ENCODE data around the gene IL1RN. TPM values are rescaled to one million over a fixed set of nuclear protein-coding genes. Genes with fewer than 3 reads are reported as not detected.

IL1RN gene
- not detected for polyA plus RNA-seq (2013, experiment 1 of 2)
- polyA plus RNA-seq (2013, experiment 2 of 2), result not detected

DNA sequence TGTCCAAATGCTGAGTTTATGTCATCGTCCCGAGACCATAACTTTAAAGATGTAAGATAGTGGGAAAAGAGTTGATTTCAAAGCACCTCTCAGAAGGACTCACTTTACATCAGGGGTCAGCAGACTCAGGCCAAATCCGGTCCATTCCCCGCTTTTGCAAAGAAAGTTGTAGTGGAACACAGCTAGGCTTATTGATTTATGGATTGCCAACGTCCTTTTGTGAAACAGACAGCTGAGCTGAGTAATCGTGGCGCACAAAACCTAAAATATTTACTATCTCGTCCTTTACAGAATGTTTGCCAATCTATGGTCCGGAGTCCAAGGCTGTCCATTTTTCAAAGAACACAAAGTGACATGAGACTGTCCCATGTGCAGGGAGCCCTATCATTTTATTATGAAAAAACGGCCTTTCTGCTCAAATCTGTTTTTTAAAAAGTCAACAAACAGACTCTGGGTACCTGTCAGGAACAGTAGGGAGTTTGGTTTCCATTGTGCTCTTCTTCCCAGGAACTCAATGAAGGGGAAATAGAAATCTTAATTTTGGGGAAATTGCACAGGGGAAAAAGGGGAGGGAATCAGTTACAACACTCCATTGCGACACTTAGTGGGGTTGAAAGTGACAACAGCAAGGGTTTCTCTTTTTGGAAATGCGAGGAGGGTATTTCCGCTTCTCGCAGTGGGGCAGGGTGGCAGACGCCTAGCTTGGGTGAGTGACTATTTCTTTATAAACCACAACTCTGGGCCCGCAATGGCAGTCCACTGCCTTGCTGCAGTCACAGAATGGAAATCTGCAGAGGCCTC is at the start of gene IL1RN:
Gene IL1RN (plus strand): TSS at position 754 of the 801 bp plus-strand sequence. CDS start 27 bp downstream, at position 781.
- Histone ChIP-seq H3K27me3 (ENCODE audit: control insufficient read depth in 1 of 2, insufficient read depth in 1 of 2, low read length in 2 of 2) (peaks cover 0 to 56% of the 10 kb centered on the region in 2 experiments), H3K79me1 (replicated peaks; ENCODE audit: low read length, poor library complexity, severe bottlenecking) (no peaks in the 10 kb centered on the region), H2BK5ac (ENCODE audit: low read depth, low read length, poor library complexity, severe bottlenecking) (no peak within 1 kb of the TSS), H3K14ac (ENCODE audit: low read length in 2 of 2) (no peak within 1 kb of the TSS), H2BK12ac (ENCODE audit: low read length in 2 of 2) (no peak within 1 kb of the TSS), H3K9ac (ENCODE audit: low read length) (no peak within 1 kb of the TSS), H2BK15ac (ENCODE audit: low read depth, poor library complexity, severe bottlenecking) (no peak within 1 kb of the TSS), H3K4me3 (ENCODE audit: insufficient read depth in 1 of 2, low read depth in 1 of 2, low read length in 2 of 2) (no peak within 1 kb of the TSS), H4K91ac (ENCODE audit: low read length) (no peak within 1 kb of the TSS), H2AFZ (ENCODE audit: low read depth, low read length) (no peak within 1 kb of the TSS), H3K4me2 (ENCODE audit: low read length, poor library complexity, severe bottlenecking) (no peak within 1 kb of the TSS), H3K36me3 (ENCODE audit: control insufficient read depth in 1 of 2, insufficient read depth in 2 of 2, low read depth in 1 of 2, low read length in 2 of 2) (peaks cover 0 to 14% of the 10 kb centered on the region in 2 experiments), H3K23ac (ENCODE audit: low read length in 2 of 2) (no peak within 1 kb of the TSS), H2BK120ac (ENCODE audit: low read depth, low read length) (no peak within 1 kb of the TSS), H4K8ac (ENCODE audit: low read length) (no peak within 1 kb of the TSS), H3K4ac (ENCODE audit: low read depth in 1 of 2, low read length in 2 of 2) (no peak within 1 kb of the TSS), H3K9me3 (ENCODE audit: control insufficient read depth, low read length) (no peaks in the 10 kb centered on the region), H3K4me1 (ENCODE audit: control insufficient read depth, insufficient read depth, low read depth, low read length) (no peaks in the 10 kb centered on the region), H2AK5ac (ENCODE audit: low read length, severe bottlenecking) (no peak within 1 kb of the TSS), H3K27ac (ENCODE audit: low read length, poor library complexity, severe bottlenecking) (no peak within 1 kb of the TSS), H3K18ac (ENCODE audit: low read depth in 1 of 2, low read length in 2 of 2) (no peak within 1 kb of the TSS)
- 87% methylated on average over 15 of the region's 16 CpGs for WGBS
- no peak for DNase-seq

- no peak for DNase-seq
- Histone ChIP-seq H3K9ac (ENCODE audit: low read length) (peak overlapping the region; percentile 42), H3K4me1 (ENCODE audit: control insufficient read depth, insufficient read depth, low read depth, low read length) (peaks cover 2% of the 10 kb centered on the region), H3K79me1 (replicated peaks; ENCODE audit: low read length, poor library complexity, severe bottlenecking) (no peaks in the 10 kb centered on the region), H2AK5ac (ENCODE audit: low read length, severe bottlenecking) (no peak overlapping the region), H3K4me3 (ENCODE audit: insufficient read depth in 1 of 2, low read depth in 1 of 2, low read length in 2 of 2) (no peak overlapping the region), H3K4me2 (ENCODE audit: low read length, poor library complexity, severe bottlenecking) (no peak overlapping the region), H2AFZ (ENCODE audit: low read depth, low read length) (no peak overlapping the region), H3K9me3 (ENCODE audit: control insufficient read depth, low read length) (no peaks in the 10 kb centered on the region), H4K91ac (ENCODE audit: low read length) (no peak overlapping the region), H3K14ac (ENCODE audit: low read length in 2 of 2) (no peak overlapping the region), H3K4ac (ENCODE audit: low read depth in 1 of 2, low read length in 2 of 2) (no peak overlapping the region), H2BK15ac (ENCODE audit: low read depth, poor library complexity, severe bottlenecking) (no peak overlapping the region), H2BK120ac (ENCODE audit: low read depth, low read length) (no peak overlapping the region), H3K27me3 (ENCODE audit: control insufficient read depth in 1 of 2, insufficient read depth in 1 of 2, low read length in 2 of 2) (peaks cover 31 to 70% of the 10 kb centered on the region in 2 experiments), H4K8ac (ENCODE audit: low read length) (no peak overlapping the region), H2BK12ac (ENCODE audit: low read length in 2 of 2) (no peak overlapping the region), H3K36me3 (ENCODE audit: control insufficient read depth in 1 of 2, insufficient read depth in 2 of 2, low read depth in 1 of 2, low read length in 2 of 2) (no peaks in the 10 kb centered on the region), H3K23ac (ENCODE audit: low read length in 2 of 2) (no peak overlapping the region), H3K18ac (ENCODE audit: low read depth in 1 of 2, low read length in 2 of 2) (no peak overlapping the region), H2BK5ac (ENCODE audit: low read depth, low read length, poor library complexity, severe bottlenecking) (no peak overlapping the region), H3K27ac (ENCODE audit: low read length, poor library complexity, severe bottlenecking) (no peak overlapping the region)
- 39% methylated on average over 1 of the region's 1 CpG for WGBS
Observed at GRCh38 chr2:113077921-113078320, 49.5 kb upstream of the IL1RN start.

- Histone ChIP-seq H3K18ac (ENCODE audit: low read depth in 1 of 2, low read length in 2 of 2) (no peak overlapping the region), H2BK12ac (ENCODE audit: low read length in 2 of 2) (no peak overlapping the region), H3K14ac (ENCODE audit: low read length in 2 of 2) (no peak overlapping the region), H3K27ac (ENCODE audit: low read length, poor library complexity, severe bottlenecking) (no peak overlapping the region), H3K4me1 (ENCODE audit: control insufficient read depth, insufficient read depth, low read depth, low read length) (peaks cover 2% of the 10 kb centered on the region), H2AFZ (ENCODE audit: low read depth, low read length) (no peak overlapping the region), H3K9me3 (ENCODE audit: control insufficient read depth, low read length) (no peaks in the 10 kb centered on the region), H3K4ac (ENCODE audit: low read depth in 1 of 2, low read length in 2 of 2) (no peak overlapping the region), H3K79me1 (replicated peaks; ENCODE audit: low read length, poor library complexity, severe bottlenecking) (no peaks in the 10 kb centered on the region), H3K27me3 (ENCODE audit: control insufficient read depth in 1 of 2, insufficient read depth in 1 of 2, low read length in 2 of 2) (peaks cover 28 to 74% of the 10 kb centered on the region in 2 experiments), H2BK120ac (ENCODE audit: low read depth, low read length) (no peak overlapping the region), H3K4me3 (ENCODE audit: insufficient read depth in 1 of 2, low read depth in 1 of 2, low read length in 2 of 2) (no peak overlapping the region), H2BK5ac (ENCODE audit: low read depth, low read length, poor library complexity, severe bottlenecking) (no peak overlapping the region), H3K9ac (ENCODE audit: low read length) (peak overlapping the region; percentile 42), H2BK15ac (ENCODE audit: low read depth, poor library complexity, severe bottlenecking) (no peak overlapping the region), H4K8ac (ENCODE audit: low read length) (no peak overlapping the region), H3K23ac (ENCODE audit: low read length in 2 of 2) (no peak overlapping the region), H2AK5ac (ENCODE audit: low read length, severe bottlenecking) (no peak overlapping the region), H3K36me3 (ENCODE audit: control insufficient read depth in 1 of 2, insufficient read depth in 2 of 2, low read depth in 1 of 2, low read length in 2 of 2) (no peaks in the 10 kb centered on the region), H3K4me2 (ENCODE audit: low read length, poor library complexity, severe bottlenecking) (no peak overlapping the region), H4K91ac (ENCODE audit: low read length) (no peak overlapping the region)
- no peak for DNase-seq
- 74% methylated on average over 6 of the region's 6 CpGs for WGBS
Observed at GRCh38 chr2:113078350-113078839, 49.0 kb upstream of the IL1RN start.

DNA sequence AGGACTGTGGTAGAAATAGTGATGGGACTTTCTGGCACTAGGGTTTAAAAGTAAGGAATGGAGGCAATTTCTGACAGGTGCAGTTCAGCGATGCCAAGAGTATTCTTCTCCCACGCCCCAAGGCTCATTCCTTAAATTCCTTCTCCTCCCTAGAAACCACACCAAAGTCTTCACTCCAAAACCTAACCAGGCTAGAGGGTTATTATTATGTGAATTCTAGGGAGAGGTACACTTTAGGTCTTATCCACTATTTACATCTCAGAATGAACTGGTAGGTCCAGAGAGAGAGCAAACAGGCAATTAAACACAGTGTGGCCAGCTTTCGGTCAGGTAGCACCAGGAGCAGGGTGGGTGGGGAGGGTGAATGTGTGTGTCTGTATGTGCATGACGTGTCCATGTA is 48.3 kb upstream of the IL1RN start:
- Histone ChIP-seq H3K27ac (ENCODE audit: low read length, poor library complexity, severe bottlenecking) (no peak overlapping the region), H3K14ac (ENCODE audit: low read length in 2 of 2) (no peak overlapping the region), H3K4me3 (ENCODE audit: insufficient read depth in 1 of 2, low read depth in 1 of 2, low read length in 2 of 2) (no peak overlapping the region), H2BK120ac (ENCODE audit: low read depth, low read length) (no peak overlapping the region), H4K8ac (ENCODE audit: low read length) (no peak overlapping the region), H2BK5ac (ENCODE audit: low read depth, low read length, poor library complexity, severe bottlenecking) (no peak overlapping the region), H3K23ac (ENCODE audit: low read length in 2 of 2) (no peak overlapping the region), H2BK15ac (ENCODE audit: low read depth, poor library complexity, severe bottlenecking) (no peak overlapping the region), H3K4me1 (ENCODE audit: control insufficient read depth, insufficient read depth, low read depth, low read length) (peaks cover 2% of the 10 kb centered on the region), H2AK5ac (ENCODE audit: low read length, severe bottlenecking) (no peak overlapping the region), H3K4ac (ENCODE audit: low read depth in 1 of 2, low read length in 2 of 2) (no peak overlapping the region), H3K36me3 (ENCODE audit: control insufficient read depth in 1 of 2, insufficient read depth in 2 of 2, low read depth in 1 of 2, low read length in 2 of 2) (no peaks in the 10 kb centered on the region), H3K18ac (ENCODE audit: low read depth in 1 of 2, low read length in 2 of 2) (no peak overlapping the region), H2AFZ (ENCODE audit: low read depth, low read length) (no peak overlapping the region), H3K4me2 (ENCODE audit: low read length, poor library complexity, severe bottlenecking) (no peak overlapping the region), H4K91ac (ENCODE audit: low read length) (no peak overlapping the region), H3K9me3 (ENCODE audit: control insufficient read depth, low read length) (no peaks in the 10 kb centered on the region), H3K9ac (ENCODE audit: low read length) (peak overlapping the region; percentile 18), H3K79me1 (replicated peaks; ENCODE audit: low read length, poor library complexity, severe bottlenecking) (no peaks in the 10 kb centered on the region), H3K27me3 (ENCODE audit: control insufficient read depth in 1 of 2, insufficient read depth in 1 of 2, low read length in 2 of 2) (peaks cover 25 to 76% of the 10 kb centered on the region in 2 experiments), H2BK12ac (ENCODE audit: low read length in 2 of 2) (no peak overlapping the region)
- WGBS, result 66% methylated on average over 2 of the region's 4 CpGs
- no peak for DNase-seq

Data from mesenchymal stem cell (in vitro differentiated cells and primary cell).